ENCODE measurements around the gene NSUN4.
"Not testable (repeated sequence)": the region's sequence is repeated elsewhere in the genome, so short reads cannot be mapped to it uniquely, and the experiment has no call there.

Gene NSUN4

DNA sequence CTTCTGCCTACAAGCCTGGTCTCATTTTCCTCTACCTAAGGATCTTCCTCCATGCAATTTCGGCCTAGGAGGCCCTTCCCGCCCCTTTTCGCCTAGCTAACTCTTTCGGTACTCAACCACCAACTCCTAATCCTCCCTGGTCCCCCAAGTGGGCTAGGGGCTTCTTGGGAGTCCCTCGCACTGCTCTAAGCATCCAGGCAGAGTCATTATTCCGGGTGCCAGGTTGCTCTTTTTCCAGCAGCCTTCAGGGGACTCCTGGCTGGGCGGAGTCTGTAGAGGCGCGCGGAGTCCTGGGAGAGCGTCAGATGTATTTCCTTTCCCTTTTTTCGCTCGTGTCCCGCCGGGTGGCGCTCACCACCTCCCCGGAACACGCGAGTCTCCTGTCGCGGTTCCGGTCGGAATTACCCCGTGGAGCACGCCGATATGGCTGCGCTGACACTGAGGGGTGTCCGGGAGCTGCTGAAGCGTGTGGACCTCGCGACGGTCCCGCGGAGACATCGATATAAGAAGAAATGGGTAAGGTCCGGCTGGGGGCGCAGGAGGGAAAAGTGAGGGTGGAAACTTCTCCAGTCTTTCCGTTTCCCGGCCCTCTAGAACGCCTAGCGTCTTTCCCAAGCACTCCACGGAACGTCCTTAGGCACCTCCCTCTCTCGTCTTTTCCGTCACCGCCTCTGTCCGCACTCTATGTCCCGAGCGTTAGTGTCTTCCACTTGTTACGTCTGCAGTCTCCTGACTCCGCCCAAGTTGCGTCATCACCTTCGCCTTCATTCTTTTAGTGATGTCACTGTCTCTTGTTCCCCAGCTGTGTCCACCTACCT, at the start of gene NSUN4:
Gene NSUN4 (plus strand): TSS at position 404 of the 818 bp plus-strand sequence. CDS start 20 bp downstream, at position 424.
- in situ Hi-C loops (cut with MboI; ENCODE audit: low sequenced_read_pairs) = no loop called here

DNA sequence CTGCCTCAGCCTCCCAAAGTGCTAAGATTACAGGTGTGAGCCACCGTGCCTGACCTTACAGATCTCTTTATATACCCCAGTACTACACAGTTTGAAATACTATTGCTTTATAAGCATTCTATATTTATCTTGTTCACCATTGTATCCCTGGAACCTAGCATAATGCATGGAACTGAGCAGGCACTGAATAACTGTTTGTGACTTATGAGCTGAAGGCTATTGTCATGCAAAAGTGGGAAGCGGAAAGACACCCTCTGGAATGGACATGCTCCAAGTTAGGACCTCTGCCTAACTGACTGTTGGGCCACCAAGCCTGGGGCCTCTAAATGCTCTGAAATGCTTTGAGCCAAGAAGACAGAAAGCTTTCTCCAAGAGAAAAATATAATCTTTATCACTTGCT, 45.3 kb upstream of the NSUN4 start:
- in situ Hi-C loops (cut with MboI; ENCODE audit: low sequenced_read_pairs) = no loop called here

DNA sequence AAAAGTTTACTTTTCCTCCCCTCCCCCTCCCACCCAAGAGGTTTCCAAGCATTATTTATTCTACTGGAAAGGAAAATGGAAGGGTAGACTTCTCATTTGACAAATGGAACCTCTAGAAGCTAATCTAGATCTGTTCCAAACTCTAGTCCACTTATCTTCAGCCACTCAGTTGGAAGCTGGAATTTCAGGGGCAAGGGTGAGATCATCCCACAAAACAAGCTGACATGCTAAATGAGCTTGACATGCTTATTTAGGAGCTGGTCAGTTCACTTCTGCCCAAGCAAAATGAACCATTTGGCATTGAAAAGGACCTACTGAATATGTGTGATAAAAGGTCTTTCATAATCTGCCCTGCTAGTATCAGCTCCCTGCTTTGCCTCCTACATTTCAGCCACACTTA, 42.2 kb upstream of the NSUN4 start:
- in situ Hi-C loops (cut with MboI; ENCODE audit: low sequenced_read_pairs) = no loop called here

DNA sequence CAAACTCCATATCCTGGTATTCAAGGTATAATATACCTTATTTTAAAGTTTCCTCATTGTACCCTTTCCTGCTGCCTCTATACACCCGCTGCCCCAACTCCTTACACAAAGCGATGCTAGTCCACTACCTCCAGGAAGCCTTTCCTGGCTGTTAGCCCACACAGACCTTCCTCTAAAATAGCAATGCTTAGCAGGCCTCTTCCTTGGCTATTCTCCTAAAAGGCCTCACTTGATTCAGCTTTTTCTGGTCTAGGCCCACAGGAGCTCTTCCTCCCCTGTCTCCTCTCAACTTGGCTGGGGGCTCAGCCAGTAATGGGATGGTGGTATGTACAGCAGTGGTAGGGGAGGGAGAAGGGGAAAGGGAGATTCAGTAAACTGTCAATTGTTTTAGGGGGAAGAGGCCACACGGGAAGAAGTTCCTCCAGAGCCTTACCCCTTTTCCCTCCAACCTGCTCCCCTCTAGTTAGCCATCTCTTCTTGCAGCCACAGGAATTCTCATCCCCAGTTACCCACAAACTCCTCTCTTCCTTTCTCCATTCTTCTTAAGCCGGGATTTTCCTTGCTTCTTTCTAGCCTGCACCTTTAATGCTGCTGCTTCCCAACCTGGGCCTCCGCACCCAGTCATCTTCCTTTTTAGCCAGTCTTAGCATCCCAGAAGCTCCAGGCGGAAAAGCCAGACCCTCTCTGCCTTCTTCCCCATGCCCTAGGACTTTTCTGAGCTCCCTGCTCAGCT, 39.8 kb upstream of the NSUN4 start:
- in situ Hi-C loops (cut with MboI; ENCODE audit: low sequenced_read_pairs) = no loop called here

DNA sequence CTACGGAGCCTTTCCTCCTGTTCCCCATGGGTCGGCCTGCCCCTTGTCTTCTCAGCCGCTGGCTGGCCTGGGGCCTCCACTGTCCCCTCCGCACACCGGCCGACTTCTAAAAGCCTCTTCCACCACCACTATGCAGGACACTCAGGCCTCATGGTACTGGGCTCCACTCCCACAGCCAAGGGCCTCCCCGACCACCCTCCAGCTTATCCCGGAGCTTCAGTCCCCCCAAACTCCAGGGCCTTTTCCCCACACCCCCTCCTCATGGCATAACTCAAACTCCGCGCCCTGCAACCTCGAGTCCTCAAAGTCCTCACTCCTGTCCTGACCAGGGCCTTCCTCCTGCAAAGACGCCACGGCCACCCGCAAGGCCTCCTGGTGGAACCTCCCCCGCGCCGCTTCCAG, 39.2 kb upstream of the NSUN4 start:
- in situ Hi-C loops (cut with MboI; ENCODE audit: low sequenced_read_pairs) = no loop called here

DNA sequence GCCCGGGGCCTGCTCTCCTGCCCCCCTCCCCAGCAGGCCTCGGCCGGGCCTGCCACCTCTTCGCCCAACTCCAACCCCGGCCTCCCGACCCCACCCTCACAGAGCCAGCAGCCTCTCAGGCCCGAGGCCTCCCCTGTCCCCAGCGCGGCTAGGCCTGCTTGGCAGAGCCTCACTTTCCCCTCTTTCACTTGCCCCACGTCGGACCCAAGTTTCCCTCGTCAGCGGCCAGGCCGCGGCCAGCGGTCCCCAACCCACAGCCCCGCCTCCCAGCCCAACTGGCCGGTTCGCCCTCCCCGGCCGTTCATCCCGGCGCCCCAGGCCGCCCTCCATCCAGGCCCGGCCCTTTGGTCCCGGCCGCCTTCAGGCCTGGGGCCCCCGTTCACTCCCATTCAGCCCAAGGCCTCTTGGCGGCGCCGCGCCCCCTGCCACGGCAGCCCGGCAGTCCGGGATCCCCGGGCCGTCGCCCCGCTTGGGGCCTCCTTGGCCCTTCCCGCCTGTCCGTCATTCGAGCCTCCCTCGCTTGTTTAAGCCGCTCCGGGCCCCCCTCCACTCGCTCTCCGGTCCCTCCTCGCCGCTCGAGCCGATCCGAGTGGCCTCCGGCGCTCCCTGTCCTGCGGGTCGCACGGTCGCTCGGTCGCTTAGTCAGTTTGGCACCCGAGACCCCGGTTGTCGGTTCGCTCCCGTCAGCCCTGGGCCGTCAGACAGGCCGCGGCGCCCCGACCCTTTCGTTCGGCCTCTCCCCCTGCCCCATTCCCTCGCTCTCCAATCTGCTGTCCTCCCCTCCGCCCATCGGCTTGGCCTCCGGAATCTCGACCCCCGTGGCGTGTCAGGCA, 38.6 kb upstream of the NSUN4 start:
- in situ Hi-C loops (cut with MboI; ENCODE audit: low sequenced_read_pairs) = no loop called here

DNA sequence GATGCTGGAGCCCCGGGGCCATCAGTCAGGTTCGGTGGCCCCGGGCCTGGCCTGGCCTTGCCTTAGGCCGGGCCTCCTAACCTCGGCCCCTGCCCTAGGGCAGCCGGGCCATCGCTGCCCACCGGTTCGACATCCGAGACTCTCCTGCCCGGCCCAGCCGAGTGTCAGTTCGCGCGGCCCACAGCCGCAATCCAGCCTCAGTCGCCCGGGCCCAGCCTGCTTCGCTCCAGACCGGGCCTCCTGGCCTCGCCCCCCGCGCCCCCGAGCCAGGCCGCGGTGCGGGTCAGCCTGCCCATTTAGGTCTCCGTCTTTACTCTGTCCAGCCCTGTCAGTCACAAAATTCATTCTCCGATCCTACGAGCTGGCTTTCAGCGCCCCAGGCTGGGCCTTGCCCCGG, 38.0 kb upstream of the NSUN4 start:
- in situ Hi-C loops (cut with MboI; ENCODE audit: low sequenced_read_pairs) = no loop called here

DNA sequence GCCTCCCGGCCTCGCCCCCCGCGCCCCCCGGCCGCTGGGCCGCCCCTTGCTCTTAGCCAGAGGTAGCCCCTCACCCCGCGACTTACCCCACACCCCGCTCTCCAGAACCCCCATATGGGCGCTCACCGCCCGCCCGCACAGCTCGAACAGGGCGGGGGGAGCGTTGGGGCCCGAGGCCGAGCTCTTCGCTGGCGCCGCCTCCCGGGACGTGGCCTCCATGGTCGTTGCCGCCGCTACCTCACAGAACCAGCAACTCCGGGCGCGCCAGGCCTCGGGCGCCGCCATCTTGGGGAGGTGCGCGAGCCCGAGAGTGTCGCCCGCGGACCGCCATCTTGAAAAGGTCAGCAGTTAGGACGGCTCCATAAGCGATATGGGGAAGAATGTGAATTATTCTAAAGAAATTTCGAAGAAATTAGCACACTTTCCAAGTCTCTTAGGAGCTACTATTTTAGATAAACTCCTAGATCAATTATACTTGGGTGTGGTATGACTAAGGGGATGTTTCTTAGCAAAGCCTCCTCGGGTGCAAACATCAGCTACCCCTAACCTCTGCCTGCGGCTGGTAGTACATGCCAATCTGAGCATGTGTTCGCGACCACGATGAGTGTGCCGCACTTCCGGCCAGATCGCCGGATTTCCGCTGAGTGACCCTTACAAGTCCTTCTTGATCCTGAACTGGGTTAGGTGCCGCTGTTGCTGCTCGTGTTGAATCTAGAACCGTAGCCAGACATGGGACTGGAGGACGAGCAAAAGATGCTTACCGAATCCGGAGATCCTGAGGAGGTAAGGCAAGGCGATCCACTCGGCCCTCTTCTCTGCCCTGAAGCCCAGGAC, 37.4 kb upstream of the NSUN4 start, which contains the start of the genes LRRC41 and UQCRH:
Gene LRRC41 (minus strand): TSS at position 579 of the 834 bp plus-strand sequence. CDS start 294 bp downstream, at position 285.
Gene UQCRH (plus strand): TSS at position 661 of the 834 bp plus-strand sequence. CDS start 69 bp downstream, at position 730.
- in situ Hi-C loops (cut with MboI; ENCODE audit: low sequenced_read_pairs) = no loop called here

DNA sequence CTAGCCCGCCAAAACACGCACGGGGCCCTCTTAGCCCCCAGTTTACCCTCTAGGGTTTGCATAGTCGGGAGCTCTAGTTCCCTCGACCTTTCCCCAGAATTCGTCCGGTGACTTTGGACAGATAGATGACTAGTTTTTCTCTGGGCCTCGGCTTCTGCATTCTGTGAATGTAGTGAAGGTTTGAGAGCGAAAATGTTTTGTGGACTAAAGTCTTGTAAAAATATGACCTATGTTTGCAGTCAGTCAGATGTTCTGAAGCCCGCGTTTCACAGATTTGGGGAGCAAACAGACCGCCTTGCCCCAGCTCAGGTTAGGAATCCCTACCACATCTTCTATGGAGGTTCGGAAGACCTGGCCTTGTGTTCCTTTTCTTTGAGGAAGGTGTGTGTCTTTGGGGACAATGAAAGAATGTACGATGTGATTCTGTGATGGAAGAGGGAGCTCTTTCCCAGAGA, 36.7 kb upstream of the NSUN4 start:
- in situ Hi-C loops (cut with MboI; ENCODE audit: low sequenced_read_pairs) = no loop called here

DNA sequence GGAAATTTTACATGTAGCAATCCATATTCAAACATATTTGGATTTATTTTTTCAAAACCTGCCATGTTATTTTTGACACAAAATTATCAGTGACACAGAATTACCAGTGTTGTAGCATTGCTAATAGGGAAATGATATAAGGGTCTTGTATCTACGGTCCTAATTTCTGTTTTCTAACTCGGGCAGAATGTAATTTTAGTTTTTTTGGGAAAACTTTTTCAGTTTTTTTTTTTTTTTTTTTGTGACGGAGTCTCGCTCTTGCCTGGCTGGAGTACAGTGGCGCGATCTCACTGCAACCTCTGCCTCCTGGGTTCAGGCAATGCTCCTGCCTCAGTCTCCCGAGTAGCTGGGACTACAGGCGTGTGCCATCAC, 34.5 kb upstream of the NSUN4 start:
- in situ Hi-C loops (cut with MboI; ENCODE audit: low sequenced_read_pairs) = no loop called here

DNA sequence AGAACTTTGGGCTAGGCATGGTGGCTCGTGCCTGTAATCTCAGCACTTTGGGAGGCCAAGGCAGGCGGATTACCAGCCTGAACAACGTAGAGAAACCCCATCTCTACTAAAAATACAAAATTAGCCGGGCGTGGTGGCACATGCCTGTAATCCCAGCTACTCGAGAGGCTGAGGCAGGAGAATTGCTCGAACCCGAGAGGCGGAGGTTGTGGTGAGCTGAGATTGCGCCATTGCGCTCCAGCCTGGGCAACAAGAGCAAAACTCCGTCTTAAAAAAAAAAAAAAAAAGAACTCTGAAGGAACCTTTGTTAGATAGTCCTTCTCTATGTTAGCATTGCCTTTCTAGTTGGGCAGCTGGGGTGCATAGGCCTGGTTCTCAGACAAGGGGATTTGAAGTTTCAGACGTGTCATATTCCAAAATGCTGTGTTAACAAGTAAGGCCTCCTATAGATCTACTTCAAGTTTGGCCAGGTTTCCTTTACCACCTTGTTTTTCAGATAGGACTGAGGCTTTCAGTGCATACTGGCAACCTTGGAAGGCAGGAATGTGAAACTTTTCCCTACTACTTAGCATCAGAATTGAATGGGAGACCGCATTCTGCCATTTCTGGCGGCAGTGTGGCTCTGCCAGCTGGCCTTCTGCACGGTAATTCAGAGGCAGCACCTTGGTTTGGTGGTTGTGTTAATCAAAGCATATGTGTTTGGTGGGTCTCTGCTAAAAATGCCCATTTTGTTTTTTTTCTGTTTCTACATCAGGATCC, 31.0 kb upstream of the NSUN4 start:
- in situ Hi-C loops (cut with MboI; ENCODE audit: low sequenced_read_pairs) = no loop called here

DNA sequence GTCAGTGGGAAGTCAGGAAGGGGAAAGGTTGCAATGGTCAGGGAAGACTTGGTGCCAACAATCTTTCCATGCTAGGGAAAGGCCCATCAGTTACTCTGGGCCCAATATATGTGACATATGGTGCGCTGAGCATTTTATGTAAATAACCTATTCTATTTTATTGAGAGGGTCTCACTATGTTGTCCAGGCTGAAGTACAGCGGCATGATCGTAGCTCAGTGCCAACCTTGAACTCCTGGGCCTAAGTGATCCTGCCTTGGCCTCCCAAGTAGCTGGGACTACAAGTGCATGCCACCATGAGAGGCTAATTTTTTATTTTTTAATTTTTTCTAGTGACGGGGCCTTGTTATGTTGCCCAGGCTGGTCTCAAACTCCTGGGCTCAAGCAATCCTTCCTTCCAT, 30.3 kb upstream of the NSUN4 start:
- in situ Hi-C loops (cut with MboI; ENCODE audit: low sequenced_read_pairs) = no loop called here

DNA sequence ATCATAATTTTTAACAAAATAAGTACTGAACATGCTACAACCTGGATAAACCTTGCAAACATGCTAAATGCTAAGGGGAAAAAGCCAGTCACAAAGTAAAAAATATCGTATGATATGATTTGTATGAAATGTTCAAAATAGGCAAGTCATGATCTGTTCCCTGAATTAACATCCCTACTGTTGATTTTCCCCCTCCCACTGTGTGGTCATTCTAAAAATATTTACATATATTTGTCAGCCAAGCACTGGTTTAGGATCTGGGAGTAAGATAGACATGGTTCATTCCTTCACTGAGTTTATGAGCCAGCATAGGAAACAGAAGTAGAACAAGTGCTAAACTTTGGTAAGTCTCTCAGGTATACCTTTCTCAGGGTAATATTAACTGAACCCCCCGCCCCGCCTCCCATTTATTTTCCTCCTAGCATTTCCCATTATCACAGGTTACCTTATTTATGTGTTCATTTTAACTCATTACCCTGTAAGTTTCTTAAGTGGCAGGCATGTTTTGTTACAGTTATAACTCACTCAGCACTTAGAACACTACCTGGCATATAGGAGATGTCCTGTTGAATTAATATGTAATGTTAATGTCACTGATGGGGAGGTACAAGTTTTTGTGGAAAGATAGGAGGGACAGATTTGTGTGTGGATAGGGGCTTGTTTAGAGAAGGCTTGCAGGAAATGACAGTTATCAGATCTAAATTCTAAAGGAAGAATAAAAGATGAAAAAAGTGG, 24.8 kb upstream of the NSUN4 start:
- in situ Hi-C loops (cut with MboI; ENCODE audit: low sequenced_read_pairs) = no loop called here

DNA sequence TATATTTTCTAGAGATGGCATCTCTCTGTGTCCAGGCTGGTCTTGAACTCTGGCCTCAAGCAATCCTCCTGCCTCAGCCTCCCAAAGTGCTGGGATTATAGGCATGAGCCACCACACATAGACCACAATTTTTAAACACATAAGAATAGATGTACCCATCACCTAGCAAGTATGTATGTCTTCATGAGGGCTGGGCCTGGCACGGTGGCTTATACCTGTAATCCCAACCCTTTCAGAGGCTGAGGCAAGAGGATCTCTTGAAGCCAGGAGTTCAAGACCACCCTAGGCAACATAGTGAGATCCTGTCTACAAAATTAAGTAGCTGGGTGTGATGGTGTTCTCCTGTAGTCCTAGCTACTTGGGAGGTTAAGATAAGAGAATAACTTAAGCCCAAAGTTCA, 23.3 kb upstream of the NSUN4 start:
- in situ Hi-C loops (cut with MboI; ENCODE audit: low sequenced_read_pairs) = no loop called here

DNA sequence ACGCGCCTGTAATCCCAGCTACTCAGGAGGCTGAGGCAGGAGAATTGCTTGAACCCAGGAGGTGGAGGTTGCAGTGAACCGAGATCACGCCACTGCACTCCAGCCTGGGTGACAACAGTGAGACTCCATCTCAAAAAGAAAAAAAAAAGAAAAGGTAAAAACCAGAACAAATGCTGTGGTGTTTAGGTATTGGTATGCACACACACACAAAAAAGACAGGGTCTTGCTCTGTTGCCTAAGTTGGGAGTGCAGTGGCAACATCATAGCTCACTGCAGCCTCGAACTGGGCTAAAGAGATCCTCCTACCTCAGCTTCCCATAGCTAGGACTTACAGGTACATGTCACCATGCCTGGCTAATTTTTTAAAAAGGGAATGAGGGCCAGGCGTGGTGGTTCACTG, 21.3 kb upstream of the NSUN4 start:
- in situ Hi-C loops (cut with MboI; ENCODE audit: low sequenced_read_pairs) = not testable (repeated sequence)

DNA sequence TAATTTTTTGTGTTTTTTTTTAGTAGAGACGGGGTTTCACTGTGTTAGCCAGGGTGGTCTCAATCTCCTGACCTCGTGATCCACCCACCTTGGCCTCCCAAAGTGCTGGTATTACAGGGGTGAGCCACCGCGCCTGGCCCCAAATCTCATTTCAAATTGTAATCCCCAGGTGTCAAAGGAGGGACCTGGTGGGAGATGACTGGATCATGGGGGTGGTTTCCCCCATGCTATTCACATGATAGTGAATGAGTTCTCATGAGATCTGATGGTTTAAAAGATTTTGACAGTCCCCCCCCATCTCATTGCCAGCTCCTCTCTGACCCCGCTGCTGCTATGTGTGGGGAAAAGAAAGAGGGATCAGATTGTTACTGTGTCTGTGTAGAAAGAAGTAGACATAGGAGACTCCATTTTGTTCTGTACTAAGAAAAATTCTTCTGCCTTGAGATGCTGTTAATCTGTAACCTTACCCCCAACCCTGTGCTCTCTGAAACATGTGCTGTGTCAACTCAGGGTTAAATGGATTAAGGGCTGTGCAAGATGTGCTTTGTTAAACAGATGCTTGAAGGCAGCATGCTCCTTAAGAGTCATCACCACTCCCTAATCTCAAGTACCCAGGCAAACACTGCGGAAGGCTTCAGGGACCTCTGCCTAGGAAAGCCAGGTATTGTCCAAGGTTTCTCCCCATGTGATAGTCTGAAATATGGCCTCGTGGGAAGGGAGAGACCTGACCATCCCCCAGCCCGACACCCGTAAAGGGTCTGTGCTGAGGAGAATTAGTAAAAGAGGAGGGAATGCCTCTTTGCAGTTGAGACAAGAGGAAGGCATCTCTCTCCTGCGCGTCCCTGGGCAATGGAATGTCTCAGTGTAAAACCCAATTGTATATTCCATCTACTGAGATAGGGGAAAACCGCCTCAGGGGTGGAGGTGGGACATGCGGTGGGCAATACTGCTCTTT, 20.4 kb upstream of the NSUN4 start:
- in situ Hi-C loops (cut with MboI; ENCODE audit: low sequenced_read_pairs) = not testable (repeated sequence)

DNA sequence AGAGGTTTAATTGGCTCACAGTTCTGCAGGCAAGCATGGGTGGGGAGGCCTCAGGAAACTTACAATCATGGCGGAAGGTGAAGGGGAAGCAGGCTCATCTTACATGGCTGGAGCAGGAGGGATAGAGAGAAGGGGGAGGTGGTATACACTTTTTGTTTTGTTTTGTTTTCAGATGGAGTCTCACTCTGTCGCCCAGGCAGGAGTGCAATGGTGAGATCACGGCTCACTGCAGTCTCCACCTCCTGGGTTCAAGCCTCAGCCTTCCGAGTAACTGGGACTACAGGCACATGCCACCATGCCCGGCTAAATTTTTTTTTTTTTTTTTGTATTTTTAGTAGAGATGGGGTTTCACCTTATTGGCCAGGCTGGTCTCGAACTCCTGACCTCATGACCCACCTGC, 18.4 kb upstream of the NSUN4 start:
- in situ Hi-C loops (cut with MboI; ENCODE audit: low sequenced_read_pairs) = not testable (repeated sequence)
